Thyroid gland (tissue), 4 donors: ENCODE data around the gene GCNT4. TPM values are rescaled to one million over a fixed set of nuclear protein-coding genes. Genes with fewer than 3 reads are reported as not detected.

ENCODE experiments used
- DNase-seq, 2 donors: peaks; one replicate each; pipeline ENCODE4 v3.0.0-alpha.2; 2019
- H3K27ac ChIP-seq, 3 donors: fragments of 200-600 bp; sonication (generic); 1 replicate in 2 of 3; 2 replicates in 1 of 3; pipeline ENCODE4 v1.5.1; 2016 to 2019; ENCODE audit warnings: mild to moderate bottlenecking in 1 of 3, moderate library complexity in 1 of 3
- H3K27me3 ChIP-seq: fragments of 200-600 bp; sonication (generic); one replicate; pipeline ENCODE4 v1.5.1; 2019
- H3K36me3 ChIP-seq, 2 donors: fragments of 200-600 bp; sonication (generic); one replicate each; pipeline ENCODE4 v1.5.1; 2016 to 2019
- H3K4me1 ChIP-seq, 2 donors: fragments of 200-600 bp; sonication (generic); one replicate each; pipeline ENCODE4 v1.5.1; 2017 to 2019
- H3K4me3 ChIP-seq, 3 donors: fragments of 200-600 bp; sonication (generic); replicated peaks in 1 of 3; 1 replicate in 2 of 3; 2 replicates in 1 of 3; pipeline ENCODE4 v1.5.1; 2016; ENCODE audit warnings: mild to moderate bottlenecking in 1 of 3
- H3K9me3 ChIP-seq: fragments of 200-600 bp; sonication (generic); one replicate; pipeline ENCODE4 v1.5.1; 2017
- POLR2A ChIP-seq, 2 donors: fragments of 450-650 bp; IDR thresholded peaks; one replicate each; pipeline ENCODE4 v1.6.1; 2017; ENCODE audit warnings: antibody characterized with exemption in 2 of 2, mild to moderate bottlenecking in 2 of 2, moderate library complexity in 1 of 2
- WGBS, 2 donors: methylation state at CpG; one replicate each; pipeline ENCODE4 v1.1.5; 2017; 5-methylcytosine and 5-hydroxymethylcytosine counted together
- intact Hi-C: fragments of 100-400 bp; cut with DNase I; formaldehyde crosslinking; loops from one replicate; pipeline ENCODE4 v1.15.1; 2023
- total RNA-seq, 4 donors: library from RNA; depleted of rRNA; stranded (reverse); fragments of >200 nt; gene quantifications; one replicate each; pipeline ENCODE4 v1.2.3, GENCODE V29; 2016
- TF ChIP-seq, protein P1 (sequence below), 6 experiments: fragments of 200-600 bp in 3 of 6; fragments of 450-650 bp in 3 of 6; sonication (generic) in 3 of 6; IDR thresholded peaks; one replicate each; pipeline ENCODE4 v1.5.1; 2016 to 2019; ENCODE audit warnings: antibody characterized with exemption in 6 of 6, mild to moderate bottlenecking in 2 of 6, inconsistent platforms in 1 of 6, moderate library complexity in 1 of 6

The GCNT4 gene
- total RNA-seq, 4 donors from 2014 or later, result 0.94 to 3.1 (median 1.5) TPM

GRCh38 chr5:75067434-75067833 is 15.1 kb upstream of the GCNT4 start:
- H3K36me3 ChIP-seq, result no peaks in the 10 kb centered on the region
- H3K9me3 ChIP-seq, result no peaks in the 10 kb centered on the region
- no peak for DNase-seq
- WGBS, 2 donors, result 91 to 93% methylated on average over 3 of the region's 3 CpGs
- H3K4me1 ChIP-seq, result no peaks in the 10 kb centered on the region
- no peak overlapping the region for H3K4me3 ChIP-seq
- no peaks in the 10 kb centered on the region for H3K27me3 ChIP-seq
- H3K27ac ChIP-seq, result no peak overlapping the region
- no peak for TF ChIP-seq POLR2A (IDR thresholded peaks at IDR 0.05)
- TF ChIP-seq, protein P1, sequence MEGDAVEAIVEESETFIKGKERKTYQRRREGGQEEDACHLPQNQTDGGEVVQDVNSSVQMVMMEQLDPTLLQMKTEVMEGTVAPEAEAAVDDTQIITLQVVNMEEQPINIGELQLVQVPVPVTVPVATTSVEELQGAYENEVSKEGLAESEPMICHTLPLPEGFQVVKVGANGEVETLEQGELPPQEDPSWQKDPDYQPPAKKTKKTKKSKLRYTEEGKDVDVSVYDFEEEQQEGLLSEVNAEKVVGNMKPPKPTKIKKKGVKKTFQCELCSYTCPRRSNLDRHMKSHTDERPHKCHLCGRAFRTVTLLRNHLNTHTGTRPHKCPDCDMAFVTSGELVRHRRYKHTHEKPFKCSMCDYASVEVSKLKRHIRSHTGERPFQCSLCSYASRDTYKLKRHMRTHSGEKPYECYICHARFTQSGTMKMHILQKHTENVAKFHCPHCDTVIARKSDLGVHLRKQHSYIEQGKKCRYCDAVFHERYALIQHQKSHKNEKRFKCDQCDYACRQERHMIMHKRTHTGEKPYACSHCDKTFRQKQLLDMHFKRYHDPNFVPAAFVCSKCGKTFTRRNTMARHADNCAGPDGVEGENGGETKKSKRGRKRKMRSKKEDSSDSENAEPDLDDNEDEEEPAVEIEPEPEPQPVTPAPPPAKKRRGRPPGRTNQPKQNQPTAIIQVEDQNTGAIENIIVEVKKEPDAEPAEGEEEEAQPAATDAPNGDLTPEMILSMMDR (IDR thresholded peaks at IDR 0.05), result no peak
- intact Hi-C loops, result no loop called here

- DNase-seq, result no peak
- no peaks in the 10 kb centered on the region for H3K4me1 ChIP-seq
- no peak for TF ChIP-seq POLR2A (IDR thresholded peaks at IDR 0.05)
- TF ChIP-seq, protein P1 (IDR thresholded peaks at IDR 0.05), result no peak
- H3K27me3 ChIP-seq, result no peaks in the 10 kb centered on the region
- H3K4me3 ChIP-seq, result no peak overlapping the region
- H3K36me3 ChIP-seq, result no peaks in the 10 kb centered on the region
- no peak overlapping the region for H3K27ac ChIP-seq
- intact Hi-C loops, result no loop called here
- H3K9me3 ChIP-seq, result no peaks in the 10 kb centered on the region
- 80 to 91% methylated on average over 2 of the region's 2 CpGs for whole genome bisulfite sequencing, 2 donors
These were observed 10.7 kb upstream of the GCNT4 start for GRCh38 chr5:75062925-75063531.

DNA sequence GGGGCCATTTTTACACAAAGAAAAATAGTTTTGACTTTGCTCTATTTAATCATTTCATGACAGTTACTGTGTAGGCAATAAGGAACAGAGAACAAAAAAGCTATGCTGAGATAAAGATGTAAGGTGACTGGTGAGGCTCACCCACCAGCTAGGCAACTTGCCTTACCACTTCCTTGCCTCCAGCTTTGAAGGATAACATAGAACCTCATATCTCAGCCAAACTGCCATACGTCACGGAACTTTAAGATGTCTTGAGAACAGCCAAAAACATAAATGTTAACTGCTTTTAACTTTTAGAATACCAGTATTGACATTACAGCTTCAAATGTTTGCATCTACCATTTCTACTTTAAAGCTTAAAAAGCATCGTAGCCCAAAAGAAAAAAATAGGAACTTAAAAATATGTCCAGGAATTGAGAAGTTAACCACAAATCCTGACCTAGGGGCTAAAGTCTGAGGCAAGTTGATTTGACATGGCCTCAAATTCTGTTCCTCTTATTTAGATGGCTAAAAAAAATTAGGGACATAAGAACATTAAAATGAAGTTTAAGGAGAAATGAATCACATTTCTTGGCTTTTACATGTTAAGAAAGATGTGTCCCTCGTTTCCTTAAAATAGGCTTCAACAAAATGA is 7.7 kb upstream of the GCNT4 start:
- 73 to 86% methylated on average over 4 of the region's 4 CpGs for WGBS, 2 donors

GRCh38 chr5:75058986-75059535 is 6.7 kb upstream of the GCNT4 start:
- 79 to 90% methylated on average over 3 of the region's 3 CpGs for WGBS, 2 donors
- no peak for TF ChIP-seq POLR2A (IDR thresholded peaks at IDR 0.05)
- TF ChIP-seq, protein P1 (IDR thresholded peaks at IDR 0.05), result no peak
- no peaks in the 10 kb centered on the region for H3K27me3 ChIP-seq
- H3K27ac ChIP-seq, result no peak overlapping the region
- peaks cover 5% of the 10 kb centered on the region in 2 donors for H3K4me1 ChIP-seq
- no peak for DNase-seq
- intact Hi-C loops, result no loop called here
- no peaks in the 10 kb centered on the region for H3K9me3 ChIP-seq
- H3K4me3 ChIP-seq, result no peak overlapping the region
- H3K36me3 ChIP-seq, result no peaks in the 10 kb centered on the region

More for the DNA sequence above, 7.7 kb upstream of the GCNT4 start:
- no peaks in the 10 kb centered on the region for H3K4me1 ChIP-seq
- no peaks in the 10 kb centered on the region for H3K9me3 ChIP-seq
- TF ChIP-seq, protein P1 (IDR thresholded peaks at IDR 0.05), result no peak
- TF ChIP-seq POLR2A (IDR thresholded peaks at IDR 0.05), result no peak
- H3K36me3 ChIP-seq, result no peaks in the 10 kb centered on the region
- no peak overlapping the region for H3K27ac ChIP-seq
- intact Hi-C loops, result no loop called here
- H3K27me3 ChIP-seq, result no peaks in the 10 kb centered on the region
- H3K4me3 ChIP-seq, result no peak overlapping the region
- DNase-seq, result no peak

GRCh38 chr5:75057561-75057960 is 5.2 kb upstream of the GCNT4 start:
- Histone ChIP-seq H3K9me3 (no peaks in the 10 kb centered on the region), H3K27ac (no peak overlapping the region), H3K4me1 (peaks cover 5% of the 10 kb centered on the region in 2 donors), H3K36me3 (no peaks in the 10 kb centered on the region), H3K27me3 (no peaks in the 10 kb centered on the region), H3K4me3 (no peak overlapping the region)
- DNase-seq, result no peak
- intact Hi-C loops, result no loop called here
- TF ChIP-seq POLR2A (IDR thresholded peaks at IDR 0.05), result no peak
- TF ChIP-seq, protein P1 (IDR thresholded peaks at IDR 0.05), result no peak
- 74% methylated on average over 2 of the region's 2 CpGs for WGBS, 2 donors
